AG10803 (cell line): ENCODE results near the gene ATP12A.
A peak's percentile ranks its signal among the peaks of the same experiment; 100 is the strongest.

Experiments used
- DNase-seq: peaks from one replicate; pipeline ENCODE4 v3.0.0; 2010; ENCODE audit warnings: low read depth
- H3K4me3 ChIP-seq: 2 replicates; pipeline ENCODE4 v1.5.1; 2011; ENCODE audit warnings: mild to moderate bottlenecking, low read length, control low read depth
- TF ChIP-seq, protein P1 (sequence below): conservative IDR thresholded peaks from 2 replicates; pipeline ENCODE4 v1.5.1; 2011; ENCODE audit warnings: mild to moderate bottlenecking, low read length, control low read depth, inconsistent platforms

Gene ATP12A

GRCh38 chr13:24680258-24680920, at the start of gene ATP12A:
Gene ATP12A (plus strand): TSS chr13:24680408. CDS start chr13:24680744, 336 bp downstream.
- H3K4me3 ChIP-seq, result no peak within 1 kb of the TSS
- TF ChIP-seq, protein P1, sequence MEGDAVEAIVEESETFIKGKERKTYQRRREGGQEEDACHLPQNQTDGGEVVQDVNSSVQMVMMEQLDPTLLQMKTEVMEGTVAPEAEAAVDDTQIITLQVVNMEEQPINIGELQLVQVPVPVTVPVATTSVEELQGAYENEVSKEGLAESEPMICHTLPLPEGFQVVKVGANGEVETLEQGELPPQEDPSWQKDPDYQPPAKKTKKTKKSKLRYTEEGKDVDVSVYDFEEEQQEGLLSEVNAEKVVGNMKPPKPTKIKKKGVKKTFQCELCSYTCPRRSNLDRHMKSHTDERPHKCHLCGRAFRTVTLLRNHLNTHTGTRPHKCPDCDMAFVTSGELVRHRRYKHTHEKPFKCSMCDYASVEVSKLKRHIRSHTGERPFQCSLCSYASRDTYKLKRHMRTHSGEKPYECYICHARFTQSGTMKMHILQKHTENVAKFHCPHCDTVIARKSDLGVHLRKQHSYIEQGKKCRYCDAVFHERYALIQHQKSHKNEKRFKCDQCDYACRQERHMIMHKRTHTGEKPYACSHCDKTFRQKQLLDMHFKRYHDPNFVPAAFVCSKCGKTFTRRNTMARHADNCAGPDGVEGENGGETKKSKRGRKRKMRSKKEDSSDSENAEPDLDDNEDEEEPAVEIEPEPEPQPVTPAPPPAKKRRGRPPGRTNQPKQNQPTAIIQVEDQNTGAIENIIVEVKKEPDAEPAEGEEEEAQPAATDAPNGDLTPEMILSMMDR, result no peak
- no peak for DNase-seq

DNA sequence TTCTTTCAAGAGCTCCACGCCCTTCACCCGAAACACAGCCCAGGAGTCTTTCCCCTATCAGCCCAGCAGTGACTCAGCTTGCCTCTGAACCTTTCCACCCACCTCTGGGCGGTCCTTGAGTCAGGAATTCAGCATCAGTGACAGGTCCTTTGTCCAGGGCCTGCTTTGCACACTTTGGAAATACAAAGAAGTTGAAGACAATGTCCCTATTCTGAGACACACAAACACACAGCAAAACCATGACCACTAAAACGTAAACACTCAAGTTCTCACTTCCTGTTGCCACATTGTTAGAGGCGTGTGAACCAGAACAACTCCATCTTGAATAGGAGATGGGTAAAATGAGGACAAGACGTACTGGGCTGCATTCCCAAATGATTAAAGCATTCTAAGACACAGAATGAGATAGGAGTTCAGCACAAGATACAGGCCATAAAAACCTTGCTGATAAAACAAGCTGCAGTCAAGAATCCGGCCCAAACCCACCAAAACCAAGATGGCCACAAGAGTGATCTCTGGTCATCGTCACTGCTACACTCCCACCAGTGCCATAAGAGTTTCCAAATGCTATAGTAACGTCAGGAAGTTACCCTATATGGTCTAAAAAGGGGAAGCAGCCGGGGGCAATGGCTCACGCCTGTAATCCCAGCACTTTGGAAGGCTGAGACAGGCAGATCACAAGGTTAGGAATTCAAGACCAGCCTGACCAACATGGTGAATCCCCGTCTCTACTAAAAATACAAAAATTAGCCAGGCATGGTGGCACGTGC, 49.2 kb upstream of the ATP12A start:
- TF ChIP-seq, protein P1, result no peak
- peak; percentile 22 for DNase-seq
- H3K4me3 ChIP-seq, result no peak overlapping the region

- TF ChIP-seq, protein P1, result no peak
- peak; percentile 21 for DNase-seq
- no peak overlapping the region for H3K4me3 ChIP-seq
Observed at GRCh38 chr13:24631922-24632321, 48.3 kb upstream of the ATP12A start.

GRCh38 chr13:24632382-24633121, 47.7 kb upstream of the ATP12A start:
- peak; percentile 24 for DNase-seq
- TF ChIP-seq, protein P1, result no peak
- no peak overlapping the region for H3K4me3 ChIP-seq

- no peak for DNase-seq
- TF ChIP-seq, protein P1, result no peak
- H3K4me3 ChIP-seq, result no peak overlapping the region
Observed at GRCh38 chr13:24636776-24637175, 43.4 kb upstream of the ATP12A start.

- TF ChIP-seq, protein P1, result no peak
- H3K4me3 ChIP-seq, result no peak overlapping the region
- DNase-seq, result no peak
Observed at GRCh38 chr13:24638096-24638495, 42.1 kb upstream of the ATP12A start.
